ENCODE measurements around the gene MEX3C. TPM values are rescaled to one million over a fixed set of nuclear protein-coding genes. Genes with fewer than 3 reads are reported as not detected.

The MEX3C gene
- total and polyA plus RNA-seq, 2 donors (not counting 1 experiment from before 2014, with no cell fraction given), result 29.1 to 92.4 TPM

DNA sequence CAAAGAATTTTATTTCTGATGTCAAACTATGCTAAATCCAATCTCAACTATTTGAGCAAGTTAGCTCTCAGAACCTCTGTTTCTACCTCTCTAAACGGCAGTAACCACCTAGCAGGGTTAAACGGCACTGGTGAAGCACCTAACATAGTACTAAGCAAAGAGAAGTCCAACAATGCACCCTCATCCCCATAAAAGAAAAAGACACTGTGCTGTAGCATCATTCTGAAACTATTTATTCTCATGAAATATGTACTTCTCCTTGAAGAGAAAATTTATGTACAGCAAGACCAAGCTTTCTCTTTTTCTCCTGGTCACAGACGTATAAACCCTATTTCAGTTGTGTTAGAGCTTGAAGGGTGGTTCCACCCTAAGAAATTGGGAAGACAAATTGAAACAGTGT lies 4.8 kb downstream of the MEX3C start:
- Mint-ChIP-seq H3K27me3 (no peaks in the 10 kb centered on the region), H3K27ac (peak overlapping the region; percentile 55), H3K4me1 (peaks cover 66% of the 10 kb centered on the region), H3K4me3 (peak overlapping the region; percentile 67), H3K9me3 (ENCODE audit: insufficient read depth) (no peaks in the 10 kb centered on the region)
- Histone ChIP-seq H3K79me2 (ENCODE audit: control insufficient read depth, insufficient read depth, low read length) (peaks cover 83% of the 10 kb centered on the region), H3K4me1 (ENCODE audit: control insufficient read depth in 2 of 2, insufficient read depth in 2 of 2, low read length in 2 of 2) (peaks cover 37 to 63% of the 10 kb centered on the region in 2 donors), H3K4me3 (ENCODE audit: control extremely low read depth in 1 of 5, extremely low read depth in 1 of 5, insufficient read depth in 1 of 5, low read depth in 2 of 5, low read length in 4 of 5) (no peak overlapping the region), H3K27ac (ENCODE audit: low read length in 2 of 2) (peak overlapping the region in 1 of 2 donors; percentile 24), H2AFZ (ENCODE audit: insufficient read depth, low read depth, low read length, poor library complexity, severe bottlenecking) (no peak overlapping the region), H4K20me1 (ENCODE audit: control insufficient read depth, insufficient read depth, low read length, poor library complexity, severe bottlenecking) (peaks cover 27% of the 10 kb centered on the region), H3K4me2 (replicated peaks; ENCODE audit: low read depth, low read length, poor library complexity, severe bottlenecking) (peak overlapping the region; percentile 21), H3K9ac (ENCODE audit: low read length) (no peak overlapping the region), H3K36me3 (replicated peaks in 1 of 2; ENCODE audit: control extremely low read depth in 1 of 2, control insufficient read depth in 1 of 2, extremely low read depth in 1 of 2, insufficient read depth in 2 of 2, low read length in 1 of 2) (peaks cover 3% of the 10 kb centered on the region in 2 experiments), H3K27me3 (replicated peaks in 1 of 4; ENCODE audit: control extremely low read depth in 1 of 4, control insufficient read depth in 3 of 4, insufficient read depth in 4 of 4, low read length in 3 of 4) (no peaks in the 10 kb centered on the region), H3K9me3 (ENCODE audit: control extremely low read depth in 1 of 3, control insufficient read depth in 2 of 3, insufficient read depth in 1 of 3, low read length in 2 of 3) (no peaks in the 10 kb centered on the region)
- no peak for DNase-seq
- WGBS (ENCODE audit: insufficient coverage), result 63% methylated on average over 2 of the region's 3 CpGs
- intact Hi-C loops (cut with micrococcal nuclease), result loop anchor here (10.0 kb wide), 2 partner anchors 118 to 818 kb away; partner anchors contain the start of gene SKA1
- TF ChIP-seq EZH2 (IDR thresholded peaks at IDR 0.05; ENCODE audit: borderline replicate concordance, insufficient read depth, low read depth, low read length, poor library complexity, severe bottlenecking) (no peak), CTCF (IDR thresholded peaks at IDR 0.05) (no peak)
- no peak for ATAC-seq (ENCODE audit: low read depth)
- CTCF ChIA-PET, result interaction anchor here (1.5 kb wide), 1 partner anchor 40 kb away, joined by 6 read pairs; no protein-coding TSS in a partner anchor
- POLR2A ChIA-PET, result interaction anchor here (1.4 kb wide), 1 partner anchor 38 kb away, joined by 4 read pairs; no protein-coding TSS in a partner anchor

DNA sequence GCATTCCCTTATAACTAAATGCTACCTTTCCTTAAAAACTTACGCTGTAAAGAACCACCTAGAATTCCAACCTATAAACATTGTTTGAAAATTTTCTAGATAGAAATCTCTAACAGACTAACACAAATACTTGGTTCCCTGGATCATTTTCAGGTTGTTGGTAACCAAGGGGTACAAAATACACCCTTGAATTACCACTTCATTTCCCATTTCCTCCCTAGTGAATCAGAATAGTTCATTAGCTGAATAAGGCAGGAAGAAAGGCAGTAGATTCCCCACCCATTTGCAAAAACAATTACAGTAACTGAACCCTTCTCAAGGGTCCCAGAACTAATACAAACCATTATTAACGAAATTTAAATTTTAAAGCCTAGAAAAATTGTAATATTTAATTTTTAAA lies 5.5 kb downstream of the MEX3C start:
- WGBS (ENCODE audit: insufficient coverage), result no CpG with 5 or more reads among the region's 2 CpGs
- Histone ChIP-seq H3K79me2 (ENCODE audit: control insufficient read depth, insufficient read depth, low read length) (peaks cover 90% of the 10 kb centered on the region), H3K9ac (ENCODE audit: low read length) (no peak overlapping the region), H3K4me2 (replicated peaks; ENCODE audit: low read depth, low read length, poor library complexity, severe bottlenecking) (peak overlapping the region; percentile 21), H4K20me1 (ENCODE audit: control insufficient read depth, insufficient read depth, low read length, poor library complexity, severe bottlenecking) (peaks cover 33% of the 10 kb centered on the region), H3K36me3 (replicated peaks in 1 of 2; ENCODE audit: control extremely low read depth in 1 of 2, control insufficient read depth in 1 of 2, extremely low read depth in 1 of 2, insufficient read depth in 2 of 2, low read length in 1 of 2) (peaks cover 3% of the 10 kb centered on the region in 2 experiments), H3K27ac (ENCODE audit: low read length in 2 of 2) (no peak overlapping the region), H3K27me3 (replicated peaks in 1 of 4; ENCODE audit: control extremely low read depth in 1 of 4, control insufficient read depth in 3 of 4, insufficient read depth in 4 of 4, low read length in 3 of 4) (no peaks in the 10 kb centered on the region), H3K4me3 (ENCODE audit: control extremely low read depth in 1 of 5, extremely low read depth in 1 of 5, insufficient read depth in 1 of 5, low read depth in 2 of 5, low read length in 4 of 5) (no peak overlapping the region), H2AFZ (ENCODE audit: insufficient read depth, low read depth, low read length, poor library complexity, severe bottlenecking) (no peak overlapping the region), H3K4me1 (ENCODE audit: control insufficient read depth in 2 of 2, insufficient read depth in 2 of 2, low read length in 2 of 2) (peaks cover 37 to 65% of the 10 kb centered on the region in 2 donors), H3K9me3 (ENCODE audit: control extremely low read depth in 1 of 3, control insufficient read depth in 2 of 3, insufficient read depth in 1 of 3, low read length in 2 of 3) (no peaks in the 10 kb centered on the region)
- Mint-ChIP-seq H3K4me1 (peaks cover 70% of the 10 kb centered on the region), H3K9me3 (ENCODE audit: insufficient read depth) (no peaks in the 10 kb centered on the region), H3K4me3 (peak overlapping the region; percentile 24), H3K27me3 (no peaks in the 10 kb centered on the region), H3K27ac (no peak overlapping the region)
- ATAC-seq (ENCODE audit: low read depth) (no peak), DNase-seq (no peak)
- ChIA-PET POLR2A (no interaction called here), CTCF (interaction anchor here (1.5 kb wide), 1 partner anchor 40 kb away, joined by 6 read pairs; no protein-coding TSS in a partner anchor)
- intact Hi-C loops (cut with micrococcal nuclease), result loop anchor here (10.0 kb wide), 2 partner anchors 117 to 817 kb away; partner anchors contain the start of gene SKA1
- TF ChIP-seq EZH2 (IDR thresholded peaks at IDR 0.05; ENCODE audit: borderline replicate concordance, insufficient read depth, low read depth, low read length, poor library complexity, severe bottlenecking) (no peak), CTCF (IDR thresholded peaks at IDR 0.05) (no peak)
